CD14-positive monocyte (primary cell): ENCODE data around the gene ARMC9. TPM values are rescaled to one million over a fixed set of nuclear protein-coding genes. Genes with fewer than 3 reads are reported as not detected.

Source experiments
- DNase-seq, 3 donors: peaks; one replicate each; pipeline ENCODE4 v3.0.0-alpha.2; 2011 to 2022
- H2AFZ ChIP-seq: 2 replicates; pipeline ENCODE4 v1.6.0; 2012; ENCODE audit warnings: mild to moderate bottlenecking, low read depth, low read length, inconsistent platforms; ENCODE audit not compliant: insufficient read depth, poor library complexity, severe bottlenecking
- H3K27ac ChIP-seq, 2 donors: 1 replicate in 1 of 2; 2 replicates in 1 of 2; pipeline ENCODE4 v1.5.1; 2012 to 2013; ENCODE audit warnings: low read length in 2 of 2, control low read depth in 1 of 2, inconsistent platforms in 1 of 2, low read depth in 1 of 2, mild to moderate bottlenecking in 1 of 2
- H3K27me3 ChIP-seq, 2 donors: one replicate each; pipeline versions ENCODE4 v1.6.0 to v1.6.1; 2011 to 2013; ENCODE audit warnings: low read length in 2 of 2; ENCODE audit not compliant: control insufficient read depth in 2 of 2, insufficient read depth in 2 of 2
- H3K36me3 ChIP-seq, 2 donors: replicated peaks in 1 of 2; 1 replicate in 1 of 2; 2 replicates in 1 of 2; pipeline versions ENCODE4 v1.5.1 to v1.6.1; 2012 to 2013; ENCODE audit warnings: low read length in 2 of 2, control low read depth in 1 of 2, inconsistent platforms in 1 of 2, mild to moderate bottlenecking in 1 of 2; ENCODE audit not compliant: insufficient read depth in 2 of 2, control insufficient read depth in 1 of 2
- H3K4me1 ChIP-seq, 2 donors: 1 replicate in 1 of 2; 2 replicates in 1 of 2; pipeline versions ENCODE4 v1.5.1 to v1.6.1; 2012 to 2013; ENCODE audit warnings: low read length in 2 of 2, control low read depth in 1 of 2, inconsistent platforms in 1 of 2, mild to moderate bottlenecking in 1 of 2, moderate library complexity in 1 of 2; ENCODE audit not compliant: insufficient read depth in 2 of 2, control insufficient read depth in 1 of 2
- H3K4me2 ChIP-seq: replicated peaks from 2 replicates; pipeline ENCODE3; 2012; ENCODE audit warnings: low read length, moderate library complexity, mild to moderate bottlenecking; ENCODE audit not compliant: poor library complexity, severe bottlenecking; ENCODE audit errors: extremely low read depth
- H3K4me3 ChIP-seq, 3 experiments: fragments of 200-600 bp in 1 of 3; sonication (generic) in 1 of 3; replicated peaks in 1 of 3; 1 replicate in 2 of 3; 2 replicates in 1 of 3; pipeline ENCODE4 v1.5.1; 2011 to 2013; ENCODE audit warnings: low read length in 3 of 3, mild to moderate bottlenecking in 3 of 3, control low read depth in 2 of 3, low read depth in 2 of 3, inconsistent platforms in 1 of 3, moderate library complexity in 1 of 3
- H3K79me2 ChIP-seq: 2 replicates; pipeline ENCODE4 v1.6.0; 2012; ENCODE audit warnings: mild to moderate bottlenecking, control low read depth, inconsistent platforms, low read length, moderate library complexity; ENCODE audit not compliant: insufficient read depth
- H3K9ac ChIP-seq: 2 replicates; pipeline ENCODE4 v1.6.0; 2017; ENCODE audit warnings: low read length, mild to moderate bottlenecking; ENCODE audit not compliant: insufficient read depth, poor library complexity, severe bottlenecking
- H3K9me3 ChIP-seq, 2 donors: replicated peaks in 1 of 2; 1 replicate in 1 of 2; 2 replicates in 1 of 2; pipeline versions ENCODE4 v1.5.1 to v1.6.1; 2012 to 2013; ENCODE audit warnings: low read length in 2 of 2, control low read depth in 1 of 2; ENCODE audit not compliant: control insufficient read depth in 1 of 2, insufficient read depth in 1 of 2
- H4K20me1 ChIP-seq: 2 replicates; pipeline ENCODE4 v1.6.0; 2012; ENCODE audit warnings: mild to moderate bottlenecking, low read length, control low read depth, moderate library complexity; ENCODE audit not compliant: insufficient read depth
- H3K27ac Mint-ChIP-seq, 7 donors: one replicate each; pipeline ENCODE4 v1.8.0; 2020; ENCODE audit warnings: mild to moderate bottlenecking in 7 of 7, mixed read lengths in 7 of 7, moderate library complexity in 6 of 7, inconsistent platforms in 2 of 7
- H3K27me3 Mint-ChIP-seq, 3 donors: one replicate each; pipeline ENCODE4 v1.8.0; 2021 to 2022; ENCODE audit warnings: low read depth in 3 of 3, mild to moderate bottlenecking in 3 of 3, mixed read lengths in 3 of 3, moderate library complexity in 3 of 3, inconsistent platforms in 1 of 3
- H3K36me3 Mint-ChIP-seq, 2 donors: one replicate each; pipeline ENCODE4 v1.8.0; 2020; ENCODE audit warnings: mixed read lengths in 2 of 2, inconsistent platforms in 1 of 2, mild to moderate bottlenecking in 1 of 2
- H3K4me1 Mint-ChIP-seq: one replicate; pipeline ENCODE4 v1.8.0; 2020; ENCODE audit warnings: mild to moderate bottlenecking, mixed read lengths
- H3K4me3 Mint-ChIP-seq, 2 donors: one replicate each; pipeline ENCODE4 v1.8.0; 2020; ENCODE audit warnings: mild to moderate bottlenecking in 2 of 2, mixed read lengths in 2 of 2, moderate library complexity in 1 of 2
- H3K9me3 Mint-ChIP-seq, 7 donors: one replicate each; pipeline ENCODE4 v1.8.0; 2020 to 2022; ENCODE audit warnings: mixed read lengths in 7 of 7, mild to moderate bottlenecking in 6 of 7, moderate library complexity in 6 of 7, inconsistent platforms in 2 of 7
- WGBS: methylation state at CpG from one replicate; pipeline ENCODE4 v1.1.5; 2013; ENCODE audit warnings: missing lambda C conversion rate; ENCODE audit not compliant: insufficient coverage; 5-methylcytosine and 5-hydroxymethylcytosine counted together
- intact Hi-C, 2 donors: fragments of 100-400 bp; cut with micrococcal nuclease; formaldehyde crosslinking; loops; one replicate each; pipeline versions ENCODE4 v1.15.0 to v1.15.1; 2023
- polyA plus RNA-seq, 3 donors: library from polyadenylated mRNA; depleted of rRNA in 1 of 3; unstranded in 2 of 3; stranded (reverse) in 1 of 3; fragments of 300-500 nt in 2 of 3; fragments of >200 nt in 1 of 3; fragmentation: Illumina TruSeq in 2 of 3; gene quantifications; 1 replicate in 2 of 3; 2 replicates in 1 of 3; pipeline ENCODE4 v1.2.3, GENCODE V29; 2012 to 2021
- TF ChIP-seq, protein P1 (sequence below): fragments of 200-600 bp; IDR thresholded peaks from one replicate; pipeline ENCODE4 v1.8.0; 2022; ENCODE audit warnings: antibody characterized with exemption, mild to moderate bottlenecking

The ARMC9 gene
- polyA plus RNA-seq, 3 donors: 0.07 to 0.27 TPM; not detected in 1

DNA sequence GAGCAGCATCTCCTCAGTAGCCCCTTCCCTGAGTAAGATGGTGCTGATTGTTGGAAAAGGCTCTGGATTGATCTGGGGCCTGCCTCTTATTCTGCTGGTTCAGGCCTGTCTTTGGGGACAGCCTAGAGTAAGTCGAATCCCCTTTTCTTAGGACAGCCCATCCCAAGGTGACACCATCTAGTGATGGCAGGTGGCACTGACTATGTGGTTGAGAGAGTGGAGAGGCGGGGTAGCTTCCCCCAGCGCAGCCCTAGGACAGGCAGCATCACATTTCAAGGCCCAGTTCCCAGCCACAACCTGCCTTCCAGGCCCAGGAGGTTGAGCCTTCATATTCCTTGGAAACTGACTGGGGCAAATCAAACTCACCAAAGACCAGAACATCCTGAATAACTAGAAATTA is 128.0 kb downstream of the ARMC9 start:
- no peak overlapping the region for H3K27ac ChIP-seq
- no peaks in the 10 kb centered on the region for H4K20me1 ChIP-seq
- intact Hi-C loops: no loop called here
- Mint-ChIP-seq H3K27ac (no peak overlapping the region), H3K9me3 (no peaks in the 10 kb centered on the region), H3K4me3 (no peak overlapping the region), H3K27me3 (peaks cover 1 to 3% (median 2%) of the 10 kb centered on the region in 3 donors), H3K4me1 (peaks cover 21% of the 10 kb centered on the region), H3K36me3 (no peaks in the 10 kb centered on the region)
- no peaks in the 10 kb centered on the region for H3K36me3 ChIP-seq
- peaks cover 0 to 3% of the 10 kb centered on the region in 2 donors for H3K27me3 ChIP-seq
- no peaks in the 10 kb centered on the region for H3K79me2 ChIP-seq
- no peak overlapping the region for H3K4me2 ChIP-seq
- DNase-seq: no peak
- H3K9me3 ChIP-seq: no peaks in the 10 kb centered on the region
- no peak overlapping the region for H3K4me3 ChIP-seq
- H3K4me1 ChIP-seq: peaks cover 24 to 25% of the 10 kb centered on the region in 2 donors
- H2AFZ ChIP-seq: no peak overlapping the region
- TF ChIP-seq, protein P1, sequence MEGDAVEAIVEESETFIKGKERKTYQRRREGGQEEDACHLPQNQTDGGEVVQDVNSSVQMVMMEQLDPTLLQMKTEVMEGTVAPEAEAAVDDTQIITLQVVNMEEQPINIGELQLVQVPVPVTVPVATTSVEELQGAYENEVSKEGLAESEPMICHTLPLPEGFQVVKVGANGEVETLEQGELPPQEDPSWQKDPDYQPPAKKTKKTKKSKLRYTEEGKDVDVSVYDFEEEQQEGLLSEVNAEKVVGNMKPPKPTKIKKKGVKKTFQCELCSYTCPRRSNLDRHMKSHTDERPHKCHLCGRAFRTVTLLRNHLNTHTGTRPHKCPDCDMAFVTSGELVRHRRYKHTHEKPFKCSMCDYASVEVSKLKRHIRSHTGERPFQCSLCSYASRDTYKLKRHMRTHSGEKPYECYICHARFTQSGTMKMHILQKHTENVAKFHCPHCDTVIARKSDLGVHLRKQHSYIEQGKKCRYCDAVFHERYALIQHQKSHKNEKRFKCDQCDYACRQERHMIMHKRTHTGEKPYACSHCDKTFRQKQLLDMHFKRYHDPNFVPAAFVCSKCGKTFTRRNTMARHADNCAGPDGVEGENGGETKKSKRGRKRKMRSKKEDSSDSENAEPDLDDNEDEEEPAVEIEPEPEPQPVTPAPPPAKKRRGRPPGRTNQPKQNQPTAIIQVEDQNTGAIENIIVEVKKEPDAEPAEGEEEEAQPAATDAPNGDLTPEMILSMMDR: no peak
- no CpG with 5 or more reads among the region's 3 CpGs for WGBS
- H3K9ac ChIP-seq: no peak overlapping the region

DNA sequence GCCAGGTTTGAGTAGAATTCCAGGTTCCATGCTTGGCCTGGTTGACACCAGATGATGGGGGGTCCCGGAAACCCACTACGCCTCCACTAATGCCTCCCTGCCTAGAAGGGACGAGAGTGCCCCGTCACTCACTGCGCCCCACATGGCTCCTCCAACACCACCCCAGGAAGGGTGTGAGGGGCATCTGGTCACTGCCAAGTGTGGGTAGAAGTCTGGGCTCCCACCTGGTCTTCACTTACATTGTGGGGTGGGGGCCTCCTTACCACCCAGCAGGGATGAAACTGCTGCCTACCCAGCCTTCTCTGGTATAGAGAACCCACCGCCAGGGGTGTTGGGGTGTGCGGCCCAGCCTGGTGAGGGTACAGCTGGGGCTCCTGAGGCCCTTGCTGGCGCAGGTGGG is 131.9 kb downstream of the ARMC9 start:
- no peaks in the 10 kb centered on the region for H3K9me3 Mint-ChIP-seq
- Histone ChIP-seq H3K4me2 (no peak overlapping the region), H3K9ac (no peak overlapping the region), H4K20me1 (no peaks in the 10 kb centered on the region), H3K79me2 (no peaks in the 10 kb centered on the region), H3K9me3 (no peaks in the 10 kb centered on the region), H3K4me3 (no peak overlapping the region), H3K27ac (no peak overlapping the region), H3K36me3 (no peaks in the 10 kb centered on the region), H3K27me3 (no peaks in the 10 kb centered on the region), H3K4me1 (no peaks in the 10 kb centered on the region), H2AFZ (no peak overlapping the region)
- TF ChIP-seq, protein P1: no peak
- H3K36me3 Mint-ChIP-seq: no peaks in the 10 kb centered on the region
- intact Hi-C loops: no loop called here
- H3K27ac Mint-ChIP-seq: no peak overlapping the region
- no peak for DNase-seq
- peaks cover 0 to 2% (median 0%) of the 10 kb centered on the region in 3 donors for H3K27me3 Mint-ChIP-seq
- no peak overlapping the region for H3K4me3 Mint-ChIP-seq
- H3K4me1 Mint-ChIP-seq: no peaks in the 10 kb centered on the region
- WGBS: 100% methylated on average over 3 of the region's 8 CpGs
